GM18498 (cell line): ENCODE data around the gene THOC6.

Source experiments
- ATAC-seq: cut with Tn5 transposase; IDR thresholded peaks from one replicate; pipeline ENCODE4 v1.9.1; 2021; ENCODE audit warnings: mild to moderate bottlenecking, moderate library complexity; ENCODE audit not compliant: unreplicated experiment

Gene THOC6

GRCh38 chr16:3029491-3030221, 5.8 kb downstream of the THOC6 start:
- no peak for ATAC-seq

DNA sequence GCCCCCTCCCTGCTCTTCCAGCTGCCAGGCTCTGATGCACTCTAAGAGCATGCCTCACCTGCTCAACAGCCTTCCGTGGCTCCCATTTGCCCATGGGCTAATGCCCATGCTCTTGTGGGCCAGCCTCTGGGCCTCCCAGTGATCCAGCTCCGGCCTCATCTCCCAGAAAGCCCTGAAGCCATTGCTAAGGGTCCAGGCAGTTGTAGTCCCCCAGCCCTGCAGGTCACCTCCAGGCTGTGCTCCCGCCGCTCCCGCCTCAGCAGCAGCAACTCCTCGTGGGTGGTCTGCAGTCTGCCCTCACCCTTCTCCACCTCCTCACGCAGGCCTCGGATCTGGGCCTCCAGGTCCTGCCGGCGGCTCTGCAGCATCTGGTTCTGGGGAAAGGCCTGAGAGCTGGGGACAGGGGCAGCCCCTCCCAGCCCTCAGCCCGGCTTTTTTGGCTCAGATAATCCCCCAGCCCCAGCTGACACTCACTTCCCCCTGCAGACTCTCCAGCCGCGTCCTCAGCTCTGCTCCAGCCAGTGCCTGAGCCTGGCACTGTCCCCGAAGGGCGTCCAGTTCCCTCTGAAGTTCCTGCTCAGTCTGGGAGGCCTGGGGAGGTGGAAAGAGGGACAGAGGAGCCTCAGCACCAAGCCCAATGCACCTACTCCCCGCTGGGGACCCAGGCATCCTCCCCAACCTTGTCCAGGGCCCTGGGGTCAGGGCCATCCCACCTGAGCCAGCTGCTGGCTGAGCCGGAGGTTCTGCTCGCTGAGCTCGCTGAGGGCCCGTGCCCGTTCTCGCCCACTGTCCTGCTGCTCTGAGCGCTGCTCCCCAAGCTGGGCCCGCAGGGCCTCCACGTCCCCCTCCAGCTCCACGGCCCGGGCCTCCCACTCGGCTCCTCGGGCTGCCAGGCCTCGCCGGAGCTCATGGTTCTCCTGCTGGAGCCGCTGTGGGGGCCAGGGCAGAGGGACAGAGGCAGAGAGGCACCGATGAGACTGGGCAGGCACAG, 6.7 kb downstream of the THOC6 start:
- no peak for ATAC-seq

GRCh38 chr16:3032624-3033023, 8.8 kb downstream of the THOC6 start:
- ATAC-seq = no peak

GRCh38 chr16:3035289-3035971, 11.6 kb downstream of the THOC6 start:
- ATAC-seq = no peak

DNA sequence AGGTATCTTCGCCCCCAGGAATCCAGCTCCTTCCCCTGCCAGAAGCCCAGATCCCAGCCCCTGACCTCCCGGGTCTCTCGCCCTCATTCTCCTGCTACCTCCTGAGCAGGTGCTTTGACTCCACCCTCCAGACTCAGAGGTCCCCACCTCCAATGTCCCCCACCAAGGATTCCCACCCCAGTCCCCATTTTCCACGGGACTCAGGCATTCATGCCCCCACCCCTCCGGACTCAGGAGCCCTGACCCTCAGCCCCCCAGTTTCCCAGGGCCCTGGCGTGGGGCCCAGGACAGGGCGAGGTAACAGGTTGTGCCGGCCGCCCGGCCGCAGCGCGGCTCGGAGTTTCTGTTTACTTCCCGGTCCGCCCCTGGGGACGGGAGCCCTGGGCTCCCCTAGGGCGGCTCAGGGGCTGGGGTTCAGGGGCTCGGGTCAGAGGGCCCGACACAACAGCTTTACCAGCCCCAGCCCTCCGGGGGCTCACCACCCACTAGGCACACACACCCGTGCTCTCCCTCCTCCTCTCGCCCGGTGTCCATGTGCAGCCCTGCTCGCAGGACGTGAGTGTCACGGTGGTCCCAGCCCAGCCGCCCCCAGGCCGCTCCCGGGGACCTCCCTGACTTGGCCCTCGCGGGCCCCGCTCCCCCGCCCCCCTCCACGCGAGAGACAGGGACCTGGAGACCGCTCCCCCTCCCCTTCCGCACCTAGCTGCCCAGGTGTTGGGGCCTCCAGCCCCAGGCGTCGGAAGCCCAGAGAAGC, 12.3 kb downstream of the THOC6 start:
- ATAC-seq = no peak

DNA sequence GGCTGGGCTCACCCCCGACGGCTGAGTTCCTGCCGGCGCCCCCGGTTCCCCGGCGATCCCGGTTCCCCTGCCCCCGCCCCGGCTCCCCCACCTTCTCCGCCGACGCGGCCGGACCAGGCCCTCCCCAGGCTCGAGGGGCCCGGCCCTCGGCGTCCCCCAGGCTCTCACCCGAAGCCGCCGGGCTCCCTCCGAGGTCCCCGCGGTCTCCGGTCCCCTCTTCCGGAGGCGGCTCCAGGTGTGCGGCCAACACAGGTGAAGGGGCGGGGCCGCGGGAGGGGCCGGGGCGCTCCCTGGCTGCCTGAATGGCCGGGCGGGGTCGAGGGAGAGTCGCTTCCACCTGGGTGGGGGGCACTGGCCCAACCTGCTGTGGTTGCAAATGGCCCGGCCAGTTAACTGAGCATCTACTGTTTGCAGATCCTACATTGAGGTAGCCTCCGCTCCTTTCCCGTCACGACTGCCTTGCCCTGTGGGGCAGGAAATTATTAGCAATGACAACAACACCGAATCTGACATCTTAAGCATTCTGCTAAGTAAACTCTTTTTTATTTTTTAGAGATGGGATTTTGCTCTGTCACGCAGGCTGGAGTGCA, 13.0 kb downstream of the THOC6 start, which contains the start of gene BICDL2:
Gene BICDL2 (minus strand): TSS at position 219 of the 590 bp plus-strand sequence. CDS start 1,448 bp downstream, outside the sequence.
- ATAC-seq = no peak

GRCh38 chr16:3038256-3038655, 14.4 kb downstream of the THOC6 start:
- no peak for ATAC-seq

DNA sequence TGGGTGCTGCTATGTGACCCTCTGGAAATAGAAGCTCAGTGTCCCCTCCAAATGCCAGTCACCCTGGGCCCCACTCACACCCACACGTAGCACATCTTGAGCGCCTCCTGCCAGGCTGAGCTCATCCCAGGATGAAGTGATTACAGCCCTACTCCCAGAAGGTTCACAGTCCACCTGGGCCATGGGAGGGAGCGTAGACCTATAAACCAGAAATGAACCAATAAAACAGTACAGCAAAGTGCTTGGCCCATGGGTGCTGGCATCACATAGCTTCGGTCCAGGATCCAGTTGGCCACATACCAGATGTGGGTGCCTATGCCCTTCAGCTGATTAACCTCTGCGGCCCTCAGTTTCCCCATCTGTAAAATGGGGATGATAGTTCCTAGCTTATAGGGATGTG, 15.1 kb downstream of the THOC6 start:
- no peak for ATAC-seq

GRCh38 chr16:3042376-3042775, 18.5 kb downstream of the THOC6 start:
- no peak for ATAC-seq

DNA sequence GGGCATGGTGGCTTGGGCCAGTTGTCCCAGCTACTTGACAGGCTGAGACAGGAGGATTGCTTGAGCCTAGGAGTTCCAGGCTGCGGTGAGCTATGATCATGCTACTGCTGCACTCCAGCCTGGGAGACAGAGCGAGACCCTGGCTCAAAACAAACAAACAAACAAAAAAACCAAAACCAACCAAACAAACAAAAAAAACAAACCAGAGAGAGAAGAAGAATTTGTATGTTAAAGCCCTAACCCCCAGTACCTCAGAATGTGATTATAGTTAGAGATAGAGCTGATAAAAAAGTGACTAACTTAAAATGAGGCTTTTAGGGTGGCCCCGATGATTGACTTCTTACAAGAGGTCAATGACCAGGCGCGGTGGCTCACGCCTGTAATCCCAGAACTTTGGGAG, 20.9 kb downstream of the THOC6 start:
- no peak for ATAC-seq

- ATAC-seq = no peak
These were observed 22.2 kb downstream of the THOC6 start, which contains the start of gene MMP25 for GRCh38 chr16:3045758-3046640. Gene MMP25, plus strand, starts transcription at chr16:3046561. Its CDS starts 357 bp downstream, at chr16:3046918.

- no peak for ATAC-seq
These were observed 23.0 kb downstream of the THOC6 start for GRCh38 chr16:3046641-3047386.

GRCh38 chr16:3047387-3047720, 23.5 kb downstream of the THOC6 start:
- no peak for ATAC-seq

DNA sequence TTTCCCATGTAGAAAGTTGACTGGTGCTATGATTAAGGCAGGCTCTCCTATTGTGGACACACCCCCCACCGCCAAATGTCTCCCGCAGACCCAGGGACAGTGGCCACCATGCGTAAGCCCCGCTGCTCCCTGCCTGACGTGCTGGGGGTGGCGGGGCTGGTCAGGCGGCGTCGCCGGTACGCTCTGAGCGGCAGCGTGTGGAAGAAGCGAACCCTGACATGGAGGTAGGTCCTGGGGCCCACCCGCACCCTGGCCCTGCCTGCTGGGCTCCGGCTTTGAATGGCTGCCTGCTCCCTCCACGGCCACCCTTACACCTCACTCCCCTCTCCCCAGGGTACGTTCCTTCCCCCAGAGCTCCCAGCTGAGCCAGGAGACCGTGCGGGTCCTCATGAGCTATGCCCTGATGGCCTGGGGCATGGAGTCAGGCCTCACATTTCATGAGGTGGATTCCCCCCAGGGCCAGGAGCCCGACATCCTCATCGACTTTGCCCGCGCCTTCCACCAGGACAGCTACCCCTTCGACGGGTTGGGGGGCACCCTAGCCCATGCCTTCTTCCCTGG, 26.2 kb downstream of the THOC6 start:
- no peak for ATAC-seq

GRCh38 chr16:3050487-3050886, 26.7 kb downstream of the THOC6 start:
- no peak for ATAC-seq

- no peak for ATAC-seq
These were observed 27.2 kb downstream of the THOC6 start for GRCh38 chr16:3051009-3051408.

- no peak for ATAC-seq
These were observed 27.7 kb downstream of the THOC6 start for GRCh38 chr16:3051494-3051893.
